ENCODE measurements around the gene MEGF11.
"Not testable (repeated sequence)": the region's sequence is repeated elsewhere in the genome, so short reads cannot be mapped to it uniquely, and the experiment has no call there.

Gene MEGF11

GRCh38 chr15:65993236-65993635, 260.3 kb downstream of the MEGF11 start:
- no peak for DNase-seq

DNA sequence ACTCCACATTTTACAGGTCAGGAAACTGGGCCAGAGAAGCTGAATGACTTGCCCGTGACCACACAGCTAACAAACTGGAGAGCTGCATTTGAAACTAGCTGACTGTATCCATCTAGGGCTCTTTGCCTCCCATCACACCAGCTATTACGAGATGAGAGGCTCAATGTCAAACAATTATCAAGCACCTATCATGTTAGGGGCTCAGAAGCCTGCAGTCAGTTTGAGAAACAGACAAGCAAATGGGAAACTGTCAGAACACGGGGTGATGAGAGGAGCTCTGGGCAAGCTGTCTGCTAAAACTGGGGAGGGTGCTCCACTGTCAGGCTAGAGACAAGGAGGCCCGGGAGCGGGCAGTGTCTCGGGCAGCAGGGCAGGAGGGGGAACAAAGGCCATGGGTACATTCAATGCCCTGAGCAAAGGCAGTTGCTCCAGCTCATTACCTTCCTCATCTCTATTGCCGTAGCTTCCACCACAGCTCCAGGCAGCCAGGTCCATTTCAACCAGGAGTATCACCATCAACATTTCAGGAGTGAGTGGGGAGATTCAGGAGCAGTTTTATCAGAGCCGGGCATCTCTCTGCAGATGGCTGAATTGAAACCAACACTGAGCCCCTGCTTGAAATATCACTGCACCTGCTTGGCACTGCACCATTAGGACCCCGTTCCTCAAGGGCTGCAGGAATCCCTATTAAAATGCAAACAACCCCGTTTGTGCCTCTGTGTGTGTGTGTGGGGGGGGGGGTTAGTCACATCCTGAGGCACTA, 261.6 kb downstream of the MEGF11 start:
- no peak for DNase-seq

DNA sequence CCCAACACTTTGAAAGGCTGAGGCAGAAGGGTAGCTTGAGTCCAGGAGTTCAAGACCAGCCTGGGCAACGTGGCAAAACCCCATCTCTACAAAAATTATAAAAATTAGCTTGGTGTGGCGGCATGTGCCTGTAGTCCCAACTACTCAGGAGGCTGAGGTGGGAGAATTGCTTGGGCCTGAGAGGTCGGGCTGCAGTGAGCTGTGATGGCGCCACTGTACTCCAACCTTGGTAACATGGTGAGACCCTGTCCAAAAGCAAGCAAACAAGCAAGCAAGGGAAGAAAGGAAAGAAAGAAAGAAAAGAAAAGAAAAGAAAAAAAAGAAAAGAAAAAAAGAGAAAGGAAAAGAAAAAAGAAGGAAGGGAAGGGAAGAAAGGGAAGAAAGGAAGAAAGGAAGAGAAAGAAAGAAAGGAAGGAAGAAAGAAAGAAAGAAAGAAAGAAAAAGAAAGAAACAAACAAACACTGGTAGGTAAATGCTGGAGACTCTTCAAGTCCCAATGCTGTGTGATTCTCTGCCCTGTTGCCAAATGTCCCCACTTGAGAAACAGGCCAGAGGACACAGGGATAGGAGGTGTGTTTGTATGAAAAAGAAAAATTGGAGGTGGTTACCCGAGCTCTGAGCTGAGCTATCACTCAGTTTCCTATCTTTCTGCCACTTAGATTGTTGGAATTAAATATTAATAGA, 263.1 kb downstream of the MEGF11 start:
- no peak for DNase-seq

GRCh38 chr15:65987100-65987499, 266.4 kb downstream of the MEGF11 start:
- no peak for DNase-seq

GRCh38 chr15:65986416-65986815, 267.1 kb downstream of the MEGF11 start:
- DNase-seq = no peak

DNA sequence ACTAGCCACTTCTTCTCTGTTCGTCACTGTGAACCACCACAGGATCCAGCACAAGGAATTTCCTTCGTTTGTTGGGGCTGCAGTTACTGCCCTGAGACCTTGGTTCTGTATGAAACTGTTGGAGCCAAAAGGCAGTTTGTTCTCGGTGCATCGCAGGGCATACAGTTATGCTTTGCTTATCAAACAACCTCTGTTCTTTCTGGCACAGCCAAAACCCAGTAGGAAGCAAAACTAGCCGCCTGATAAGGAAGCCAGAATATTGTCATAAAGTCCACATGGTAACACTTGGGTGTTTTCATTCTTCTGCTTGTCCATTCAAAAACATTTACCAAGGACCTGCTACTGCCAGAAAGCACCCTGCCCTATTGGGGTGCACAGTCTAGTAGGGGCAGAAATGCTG, 268.2 kb downstream of the MEGF11 start:
- no peak for DNase-seq

DNA sequence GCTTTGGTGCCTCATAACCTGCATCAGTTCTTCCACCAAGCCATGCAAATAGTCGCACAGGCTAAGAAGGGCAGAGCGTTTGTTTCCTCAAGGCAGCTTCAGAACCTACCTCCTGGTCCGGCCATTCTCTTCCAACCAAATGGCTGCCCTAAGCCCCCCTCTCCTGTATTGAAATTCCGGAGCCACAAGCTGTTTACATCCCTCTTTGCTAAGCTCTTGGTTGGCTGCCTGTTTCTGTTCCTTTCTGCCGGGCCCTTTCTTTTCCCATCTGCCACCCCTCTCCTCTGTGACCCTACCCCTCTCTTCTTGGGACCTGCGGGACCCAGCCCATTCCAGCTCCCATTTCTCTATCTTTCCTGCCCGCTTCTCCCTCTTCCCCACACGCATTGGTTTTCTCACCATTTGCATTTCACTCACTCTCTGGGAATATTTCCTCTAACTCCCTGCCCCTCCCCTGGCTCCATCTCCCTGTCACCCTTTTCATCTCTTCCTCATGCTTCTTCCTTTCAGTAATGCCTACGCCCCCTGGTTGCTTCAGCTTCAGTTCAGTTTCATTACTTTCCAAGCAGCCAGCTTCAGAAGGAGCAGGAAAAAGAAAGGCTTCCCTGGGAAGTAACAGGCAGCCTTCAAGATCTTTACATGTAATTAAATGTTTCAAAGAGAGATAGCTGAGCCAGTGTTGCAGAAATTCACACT, 270.8 kb downstream of the MEGF11 start:
- no peak for DNase-seq

DNA sequence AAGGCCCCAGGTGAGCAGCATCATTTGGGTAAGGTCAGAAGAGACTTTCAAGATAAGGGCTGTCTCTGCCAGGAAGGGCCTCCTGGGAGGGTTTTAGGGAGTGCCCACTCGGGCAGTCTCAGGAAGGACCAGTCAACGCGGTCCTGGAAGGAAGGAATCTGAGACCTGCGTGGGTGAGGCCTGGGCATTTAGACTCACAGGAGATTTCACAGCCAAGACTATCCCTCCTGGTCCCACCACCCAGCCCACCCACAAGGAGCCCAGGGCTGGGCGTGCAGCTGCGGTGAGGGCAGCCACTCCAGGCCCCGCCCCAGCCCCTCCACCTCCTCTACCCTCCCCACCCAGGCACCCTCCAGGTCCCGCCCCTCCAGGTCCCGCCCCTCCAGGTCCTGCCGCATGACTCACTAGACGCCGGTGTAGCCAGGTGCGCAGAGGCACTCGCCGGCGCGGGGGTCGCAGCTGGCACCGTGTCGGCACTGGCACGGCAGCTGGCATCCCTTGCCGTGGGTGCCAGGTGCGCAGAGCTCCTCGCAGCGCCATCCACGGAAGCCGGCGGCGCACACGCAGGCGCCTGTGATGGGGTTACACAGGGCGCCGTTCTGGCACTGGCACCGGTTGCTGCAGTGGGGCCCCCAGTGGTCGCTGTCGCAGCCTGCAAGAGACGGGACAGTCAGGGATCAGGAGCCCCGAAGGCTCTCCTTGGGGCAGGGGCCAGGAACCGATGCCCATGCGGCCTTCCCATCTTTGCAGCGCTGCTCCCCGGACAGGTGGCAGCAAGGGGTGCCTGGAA, 271.5 kb downstream of the MEGF11 start:
- DNase-seq = no peak

GRCh38 chr15:65980824-65981456, 272.6 kb downstream of the MEGF11 start:
- peak; percentile 43 to 60 for DNase-seq

DNA sequence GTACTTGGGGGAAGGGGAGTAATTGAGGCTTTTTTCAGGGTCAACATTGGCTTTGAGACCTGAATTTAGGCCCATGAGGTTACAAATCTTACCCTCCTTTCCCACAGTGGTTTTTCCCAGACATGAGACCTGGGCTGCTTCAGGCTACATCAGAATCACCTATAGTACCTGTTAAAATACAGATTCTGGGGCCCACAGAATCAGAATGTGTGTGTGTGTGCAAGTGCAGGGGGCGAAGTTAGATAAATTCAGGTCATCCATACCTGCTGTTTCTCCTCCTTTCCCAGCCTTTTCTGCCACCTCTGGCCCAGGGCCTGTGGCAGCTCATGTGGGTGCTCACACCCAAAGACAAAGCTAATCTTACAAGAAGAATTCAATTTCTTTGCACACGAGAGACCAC, 273.7 kb downstream of the MEGF11 start:
- DNase-seq = no peak

DNA sequence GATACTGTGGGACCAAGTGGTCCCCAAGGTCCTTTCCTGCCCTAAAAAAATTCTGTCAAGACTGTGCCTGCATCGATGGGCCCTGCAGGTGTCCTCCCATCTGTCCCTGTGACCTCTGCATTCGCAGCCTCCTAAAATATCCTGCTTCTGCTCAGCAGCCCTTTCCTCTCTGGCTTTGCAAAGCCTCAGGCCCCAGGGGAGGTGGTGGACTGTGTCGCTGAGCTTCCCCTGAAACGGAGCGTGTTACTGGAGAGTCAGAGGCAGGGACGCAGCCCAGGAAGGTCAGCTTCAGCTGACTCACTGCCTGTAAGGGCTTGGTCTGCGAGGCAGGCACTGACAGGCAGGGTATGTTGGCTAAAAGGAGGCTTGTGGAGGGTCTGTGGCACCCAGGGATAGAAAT, 274.2 kb downstream of the MEGF11 start:
- no peak for DNase-seq

- DNase-seq = no peak
These were observed 275.4 kb downstream of the MEGF11 start for GRCh38 chr15:65978110-65978509.

- not testable (repeated sequence) for DNase-seq
These were observed 277.4 kb downstream of the MEGF11 start for GRCh38 chr15:65976196-65976595.

GRCh38 chr15:65971741-65971995, 281.9 kb downstream of the MEGF11 start:
- DNase-seq = no peak

DNA sequence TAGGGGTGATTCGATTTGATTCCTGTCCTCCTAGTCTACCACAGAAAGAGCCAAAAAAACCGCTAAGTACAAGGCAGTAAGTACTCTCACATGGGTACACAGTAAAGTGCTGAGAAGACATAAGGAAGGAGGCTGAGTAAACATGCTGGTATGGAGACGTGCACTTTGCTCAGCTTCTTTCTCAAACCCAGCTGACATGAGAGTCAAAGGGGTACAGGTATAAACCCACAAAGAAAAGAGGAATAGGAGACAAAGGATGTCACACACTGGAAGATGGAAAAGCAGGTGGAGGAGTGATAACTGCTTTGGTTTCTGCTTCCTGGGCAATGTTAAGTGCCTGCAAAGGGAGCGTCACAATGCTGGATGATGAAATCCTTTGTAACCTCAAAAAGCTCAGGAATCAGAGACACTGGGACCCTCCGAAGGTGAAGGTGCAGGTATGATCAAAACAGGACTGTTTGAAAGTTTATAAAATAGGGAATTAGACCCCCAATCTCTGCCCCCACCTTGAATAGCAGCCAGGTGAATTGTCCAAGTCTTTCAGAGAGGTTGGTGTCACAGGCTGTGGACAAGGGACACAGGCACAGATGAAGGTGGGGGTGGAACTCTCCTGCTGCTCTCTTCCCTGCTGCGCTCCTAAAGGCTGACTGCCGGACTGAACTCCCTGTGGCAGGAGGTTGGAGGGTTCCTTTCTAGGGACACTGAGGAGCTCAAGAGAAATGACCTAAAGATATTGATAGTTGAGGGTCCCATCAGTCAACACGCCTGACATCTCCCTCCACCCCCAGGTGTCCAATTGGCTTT, 282.4 kb downstream of the MEGF11 start:
- DNase-seq = no peak

DNA sequence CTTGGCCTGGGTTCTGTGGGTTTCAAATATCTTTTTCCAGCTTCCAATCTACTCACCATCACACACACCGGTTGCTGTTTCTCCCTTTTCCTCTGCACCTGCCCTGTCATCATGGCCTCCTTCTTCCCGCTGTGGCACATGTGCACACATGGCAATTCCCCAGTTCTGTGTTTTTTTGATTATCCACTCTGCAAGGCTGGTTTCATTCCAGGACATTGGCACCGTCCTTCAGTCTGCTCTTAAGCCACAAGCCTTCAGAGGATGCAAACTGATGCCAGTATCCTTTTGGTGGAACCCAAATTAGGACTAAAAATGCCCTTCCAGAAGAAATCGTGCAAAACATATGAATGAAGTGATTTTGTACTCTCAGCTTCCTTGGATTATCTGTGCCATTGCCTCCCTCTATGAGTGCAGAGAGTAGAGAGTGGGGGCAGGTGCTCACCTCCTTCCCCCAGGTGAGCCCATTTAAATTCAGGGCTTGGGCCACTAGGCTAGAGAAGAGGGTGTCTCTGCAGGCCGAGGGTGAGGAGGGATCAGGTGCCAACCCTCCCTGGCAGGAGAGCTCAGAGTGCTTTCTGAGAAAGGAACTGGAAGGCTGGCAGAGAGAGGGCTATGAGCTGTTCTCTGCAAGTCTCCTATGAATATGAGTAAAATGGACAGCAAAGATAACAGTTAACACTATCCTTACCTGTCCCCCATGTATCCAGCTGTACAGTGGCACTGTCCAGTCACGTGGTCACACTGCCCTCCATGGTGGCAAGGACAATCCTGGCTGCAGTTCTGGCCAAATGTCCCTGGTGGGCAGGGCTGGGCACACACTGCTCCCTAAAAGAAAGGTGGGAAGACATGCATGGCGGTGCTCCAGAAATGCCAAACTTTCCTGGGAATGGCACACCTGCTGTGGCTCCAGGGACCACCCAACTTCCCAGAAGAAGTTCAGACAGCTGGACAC, 283.4 kb downstream of the MEGF11 start:
- DNase-seq = no peak

DNA sequence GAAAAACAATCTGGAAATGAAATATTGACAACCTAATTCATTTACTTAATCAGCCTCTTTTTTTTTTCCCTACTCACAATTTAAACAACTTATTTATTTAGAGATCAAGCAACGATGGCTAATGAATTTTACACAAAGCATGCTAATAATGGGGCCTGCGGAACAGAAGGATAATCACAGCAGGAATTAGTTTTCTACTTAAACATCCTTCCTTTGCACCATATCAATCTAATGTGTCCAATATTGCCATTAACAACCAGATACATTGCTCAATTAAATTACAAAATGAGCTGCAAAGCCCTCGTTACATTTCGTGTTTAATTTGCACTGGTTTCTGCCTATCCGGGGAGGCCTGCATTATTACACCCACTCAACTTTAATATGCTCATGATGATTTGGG, 285.0 kb downstream of the MEGF11 start:
- DNase-seq = no peak

DNA sequence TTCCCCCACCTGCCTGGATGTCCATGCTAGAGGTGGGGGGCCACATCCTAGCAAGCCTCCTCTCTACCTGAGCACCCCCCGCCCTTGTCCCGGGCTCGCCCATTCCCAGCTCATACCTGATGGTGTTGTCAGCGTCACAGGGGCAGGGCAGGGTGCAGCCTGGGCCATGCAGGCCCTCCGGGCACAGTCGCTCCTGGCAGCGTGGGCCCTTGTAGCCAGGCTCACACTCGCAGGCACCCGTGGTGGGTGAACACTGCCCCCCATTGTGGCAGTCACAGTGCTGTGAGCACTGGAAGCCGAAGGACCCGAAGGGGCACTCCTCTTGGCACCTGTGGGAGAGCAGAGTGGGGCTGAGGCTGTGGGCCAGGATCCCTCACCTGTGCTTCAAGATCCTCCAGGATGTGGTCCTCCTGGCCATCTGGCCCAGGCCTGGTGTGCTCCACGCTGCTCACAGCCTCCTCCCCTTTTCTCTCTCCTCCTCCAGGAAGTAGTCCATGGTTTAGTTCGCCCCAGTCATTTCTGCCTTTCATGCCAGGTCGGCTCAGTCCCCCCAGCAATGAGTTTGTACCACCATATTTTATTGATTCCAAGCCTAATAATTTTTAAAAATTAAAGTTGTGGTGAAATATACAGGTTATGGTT, 288.6 kb downstream of the MEGF11 start:
- no peak for DNase-seq

DNA sequence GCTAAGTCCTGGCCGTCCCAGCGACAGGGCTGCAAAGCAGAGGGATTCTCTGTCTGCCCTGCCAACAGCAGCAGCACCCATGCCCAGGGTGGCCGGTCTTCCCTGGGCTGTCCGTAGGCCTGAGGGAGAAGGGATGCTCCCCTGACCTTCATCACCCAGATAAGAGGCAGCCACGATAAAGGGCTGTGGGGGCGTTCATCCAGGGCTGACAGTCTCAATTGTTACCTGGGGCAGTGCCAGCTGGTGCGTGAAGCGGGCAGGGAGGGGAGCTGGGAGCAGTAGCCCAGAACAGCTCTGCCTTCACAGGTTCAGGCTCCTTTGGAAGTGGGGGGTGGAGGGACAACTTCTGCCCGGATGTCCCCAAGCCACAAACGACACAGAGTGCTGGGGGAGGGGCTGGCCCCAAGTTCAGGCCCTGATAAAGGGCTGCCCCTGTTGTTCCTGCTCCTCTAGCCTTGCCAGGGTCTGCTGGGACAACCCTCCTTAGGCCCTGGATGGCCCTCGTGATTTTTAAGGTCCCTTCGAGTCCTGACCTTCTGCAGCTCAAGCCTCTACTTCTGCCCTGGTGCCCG, 289.6 kb downstream of the MEGF11 start:
- no peak for DNase-seq

- no peak for DNase-seq
These were observed 290.2 kb downstream of the MEGF11 start for GRCh38 chr15:65963358-65963757.

All from inflammatory macrophage (primary cell).